WTC11 (cell line): ENCODE results near the gene GRIN2A. TPM values are rescaled to one million over a fixed set of nuclear protein-coding genes. Genes with fewer than 3 reads are reported as not detected.

Experiments
- ATAC-seq: fragments of 200-7000 bp; cut with Tn5 transposase; 2 replicates; pipeline ENCODE4 v1.10.0; 2021; ENCODE audit warnings: mild to moderate bottlenecking, moderate library complexity
- CTCF ChIA-PET: fragments of 300-600 bp; sonication (Branson Sonifier 250); formaldehyde crosslinking; loops from one replicate; lab custom pipeline; 2021; ENCODE audit warnings: antibody characterized with exemption; lab: Charles Lee
- POLR2A ChIA-PET: fragments of 350-600 bp; sonication (Branson Sonifier 250); formaldehyde crosslinking; loops from one replicate; lab custom pipeline; 2021; ENCODE audit warnings: antibody characterized with exemption; lab: Charles Lee
- DNase-seq: peaks from one replicate; pipeline ENCODE4 v3.0.0; 2021; ENCODE audit warnings: low spot score
- H3K27ac Mint-ChIP-seq: 2 replicates; pipeline ENCODE4 v1.8.0; 2021; ENCODE audit warnings: mixed read lengths
- H3K27me3 Mint-ChIP-seq: 2 replicates; pipeline ENCODE4 v1.8.0; 2021; ENCODE audit warnings: low read depth, mild to moderate bottlenecking, moderate library complexity, mixed read lengths
- H3K36me3 Mint-ChIP-seq: 2 replicates; pipeline ENCODE4 v1.8.0; 2021; ENCODE audit warnings: mixed read lengths
- H3K4me1 Mint-ChIP-seq: 2 replicates; pipeline ENCODE4 v1.8.0; 2022; ENCODE audit warnings: mixed read lengths
- H3K4me3 Mint-ChIP-seq: 2 replicates; pipeline ENCODE4 v1.8.0; 2021; ENCODE audit warnings: mild to moderate bottlenecking, moderate library complexity, mixed read lengths
- H3K9me3 Mint-ChIP-seq: 2 replicates; pipeline ENCODE4 v1.8.0; 2021; ENCODE audit warnings: mixed read lengths
- AFF4 ChIP-seq: sonication (generic); formaldehyde crosslinking; IDR thresholded peaks from 2 replicates; pipeline ENCODE4 v1.8.1; 2023; ENCODE audit warnings: mild to moderate bottlenecking, missing genetic modification reagents, borderline replicate concordance
- ATF6 ChIP-seq: sonication (generic); formaldehyde crosslinking; IDR thresholded peaks from 2 replicates; pipeline ENCODE4 v1.8.1; 2023; ENCODE audit warnings: mild to moderate bottlenecking, missing genetic modification reagents
- CREB1 ChIP-seq: sonication (generic); formaldehyde crosslinking; IDR thresholded peaks from 2 replicates; pipeline ENCODE4 v1.8.0; 2023; ENCODE audit warnings: mild to moderate bottlenecking, missing genetic modification reagents
- E2F1 ChIP-seq: sonication (generic); formaldehyde crosslinking; IDR thresholded peaks from 2 replicates; pipeline ENCODE4 v1.8.0; 2022; ENCODE audit warnings: mild to moderate bottlenecking, missing genetic modification reagents
- E2F5 ChIP-seq: sonication (generic); formaldehyde crosslinking; IDR thresholded peaks from 2 replicates; pipeline ENCODE4 v1.8.1; 2022; ENCODE audit warnings: mild to moderate bottlenecking, moderate library complexity, missing genetic modification reagents
- EMX1 ChIP-seq: fragments of 250-450 bp; sonication (Bioruptor Pico); IDR thresholded peaks from 2 replicates; pipeline ENCODE4 v1.8.0; 2021; ENCODE audit warnings: mild to moderate bottlenecking
- FOXJ3 ChIP-seq: sonication (generic); formaldehyde crosslinking; IDR thresholded peaks from 2 replicates; pipeline ENCODE4 v1.9.0; 2021; ENCODE audit warnings: missing genetic modification reagents, mild to moderate bottlenecking, borderline replicate concordance
- FOXP1 ChIP-seq: sonication (generic); formaldehyde crosslinking; IDR thresholded peaks from 2 replicates; pipeline ENCODE4 v1.8.0; 2022; ENCODE audit warnings: missing genetic modification reagents, mild to moderate bottlenecking, moderate library complexity, borderline replicate concordance
- GABPB1 ChIP-seq: sonication (generic); formaldehyde crosslinking; IDR thresholded peaks from 2 replicates; pipeline ENCODE4 v1.8.1; 2023; ENCODE audit warnings: mild to moderate bottlenecking, missing genetic modification reagents
- JAZF1 ChIP-seq: fragments of 250-450 bp; sonication (Bioruptor Pico); IDR thresholded peaks from 2 replicates; pipeline ENCODE4 v1.9.0; 2021; ENCODE audit warnings: moderate library complexity, mild to moderate bottlenecking, inconsistent platforms
- NFATC4 ChIP-seq: fragments of 250-450 bp; sonication (Bioruptor Pico); IDR thresholded peaks from 2 replicates; pipeline ENCODE4 v1.9.0; 2021; ENCODE audit warnings: mild to moderate bottlenecking
- NFYB ChIP-seq: sonication (generic); formaldehyde crosslinking; conservative IDR thresholded peaks from 2 replicates; pipeline ENCODE4 v1.8.0; 2022; ENCODE audit warnings: low read depth, missing genetic modification reagents
- RELA ChIP-seq: sonication (generic); formaldehyde crosslinking; IDR thresholded peaks from 2 replicates; pipeline ENCODE4 v1.8.1; 2022; ENCODE audit warnings: missing genetic modification reagents, mild to moderate bottlenecking, borderline replicate concordance
- RORB ChIP-seq: fragments of 250-450 bp; sonication (Bioruptor Pico); IDR thresholded peaks from 2 replicates; pipeline ENCODE4 v1.9.0; 2021; ENCODE audit warnings: mild to moderate bottlenecking
- TCF7 ChIP-seq: sonication (generic); formaldehyde crosslinking; IDR thresholded peaks from 2 replicates; pipeline ENCODE4 v1.8.0; 2022; ENCODE audit warnings: mild to moderate bottlenecking, low read depth, missing genetic modification reagents, moderate library complexity
- ZBTB21 ChIP-seq: sonication (generic); formaldehyde crosslinking; IDR thresholded peaks from 2 replicates; pipeline ENCODE4 v1.8.1; 2023; ENCODE audit warnings: mild to moderate bottlenecking, missing genetic modification reagents, borderline replicate concordance
- ZNF281 ChIP-seq: sonication (generic); formaldehyde crosslinking; IDR thresholded peaks from 2 replicates; pipeline ENCODE4 v1.8.0; 2023; ENCODE audit warnings: mild to moderate bottlenecking, missing genetic modification reagents
- ZNF423 ChIP-seq: fragments of 250-450 bp; sonication (Bioruptor Pico); IDR thresholded peaks from 2 replicates; pipeline ENCODE4 v2.1.2; 2022; ENCODE audit warnings: mild to moderate bottlenecking, moderate library complexity
- ZNF425 ChIP-seq: fragments of 250-450 bp; sonication (Bioruptor Pico); conservative IDR thresholded peaks from 2 replicates; pipeline ENCODE4 v1.9.0; 2021; ENCODE audit warnings: mild to moderate bottlenecking
- ZNF671 ChIP-seq: fragments of 250-450 bp; sonication (Bioruptor Pico); IDR thresholded peaks from 2 replicates; pipeline ENCODE4 v1.8.0; 2021; ENCODE audit warnings: mild to moderate bottlenecking
- total RNA-seq: library from RNA; stranded (reverse); gene quantifications from 3 replicates; pipeline ENCODE4 v1.2.3, GENCODE V29; 2021

GRIN2A gene
- total RNA-seq, 1 experiment from 2014 or later = 3.5 TPM

GRCh38 chr16:9921997-9922396, 260.2 kb downstream of the GRIN2A start:
- no peak overlapping the region for H3K27ac Mint-ChIP-seq
- DNase-seq = no peak
- no peak for ATAC-seq
- H3K4me1 Mint-ChIP-seq = peaks cover 10% of the 10 kb centered on the region
- no peaks in the 10 kb centered on the region for H3K9me3 Mint-ChIP-seq
- H3K4me3 Mint-ChIP-seq = no peak overlapping the region
- CTCF ChIA-PET = no interaction called here
- H3K36me3 Mint-ChIP-seq = no peaks in the 10 kb centered on the region
- no peaks in the 10 kb centered on the region for H3K27me3 Mint-ChIP-seq
- POLR2A ChIA-PET = no interaction called here
- TF ChIP-seq EMX1 (no peak), ZBTB21 (no peak), RORB (no peak), GABPB1 (CRISPR knock-in tag) (no peak), ZNF281 (no peak), NFATC4 (no peak), JAZF1 (no peak), CREB1 (no peak), ATF6 (CRISPR knock-in tag) (no peak)
- TF ChIP-seq, all 79 proteins: peak for 0

GRCh38 chr16:9919460-9919859, 262.8 kb downstream of the GRIN2A start:
- H3K4me1 Mint-ChIP-seq = peaks cover 4% of the 10 kb centered on the region; the same call in 1 of the 2 replicates
- H3K9me3 Mint-ChIP-seq = no peaks in the 10 kb centered on the region
- ATAC-seq (no peak), DNase-seq (no peak)
- no peak overlapping the region for H3K4me3 Mint-ChIP-seq
- no peaks in the 10 kb centered on the region for H3K27me3 Mint-ChIP-seq
- no peak overlapping the region for H3K27ac Mint-ChIP-seq
- CTCF ChIA-PET = no interaction called here
- H3K36me3 Mint-ChIP-seq = no peaks in the 10 kb centered on the region
- POLR2A ChIA-PET = no interaction called here
- TF ChIP-seq E2F5 (CRISPR knock-in tag) (no peak), E2F1 (no peak), ZNF423 (CRISPR knock-in tag) (no peak), ZNF671 (no peak), ZNF425 (CRISPR knock-in tag) (no peak), FOXJ3 (CRISPR knock-in tag) (no peak), TCF7 (CRISPR knock-in tag) (no peak), FOXP1 (CRISPR knock-in tag) (no peak), AFF4 (CRISPR knock-in tag) (no peak), RELA (CRISPR knock-in tag) (no peak), NFYB (CRISPR knock-in tag) (no peak), GABPB1 (CRISPR knock-in tag) (no peak)
